Activated T-helper 2 cell treated with anti-CD3 and anti-CD28 coated beads, Interferon-gamma antibody, Interleukin-2, Interleukin-4, amounts not matched to agents 10 μg/mL and 5 μg/mL and 100 μg/mL, durations not matched to agents 14 hours and 24 hours and 36 hours (primary cell): ENCODE measurements around the gene PTGR2. TPM values are rescaled to one million over a fixed set of nuclear protein-coding genes. Genes with fewer than 3 reads are reported as not detected.

Experiments
- DNase-seq: peaks from one replicate; pipeline ENCODE4 v3.0.0; 2021; ENCODE audit warnings: low spot score
- H3K27ac Mint-ChIP-seq: one replicate; pipeline ENCODE4 v1.8.0; 2021; ENCODE audit warnings: mixed read lengths
- H3K27me3 Mint-ChIP-seq: one replicate; pipeline ENCODE4 v1.8.0; 2021; ENCODE audit warnings: low read depth, mixed read lengths
- H3K36me3 Mint-ChIP-seq: one replicate; pipeline ENCODE4 v1.8.0; 2021; ENCODE audit warnings: low read depth, mixed read lengths
- H3K4me1 Mint-ChIP-seq: one replicate; pipeline ENCODE4 v1.8.0; 2021; ENCODE audit warnings: low read depth, mixed read lengths
- H3K4me3 Mint-ChIP-seq: one replicate; pipeline ENCODE4 v1.8.0; 2021; ENCODE audit warnings: low read depth, mild to moderate bottlenecking, moderate library complexity, mixed read lengths
- H3K9me3 Mint-ChIP-seq: one replicate; pipeline ENCODE4 v1.8.0; 2021; ENCODE audit warnings: mixed read lengths
- intact Hi-C: fragments of 100-400 bp; cut with micrococcal nuclease; formaldehyde crosslinking; loops from one replicate; pipeline ENCODE4 v1.15.1; 2023
- total RNA-seq: library from RNA; stranded (reverse); gene quantifications from 2 replicates; pipeline ENCODE4 v1.2.3, GENCODE V29; 2022

Gene PTGR2
- total RNA-seq = 1.4 and 1.6 TPM in 2 replicates

GRCh38 chr14:73851567-73852382, at the start of gene PTGR2:
Gene PTGR2 (plus strand): TSS chr14:73851831. CDS start chr14:73858863, 7,032 bp downstream.
- H3K27ac Mint-ChIP-seq = peak within 1 kb of the TSS; percentile 96
- H3K36me3 Mint-ChIP-seq = no peaks in the 10 kb centered on the region
- H3K4me1 Mint-ChIP-seq = peaks cover 14% of the 10 kb centered on the region
- intact Hi-C loops = loop anchor here (5.0 kb wide), 1 partner anchor 64 kb away; no protein-coding TSS in a partner anchor
- peak; percentile 81 for DNase-seq
- peaks cover 2% of the 10 kb centered on the region for H3K27me3 Mint-ChIP-seq
- no peaks in the 10 kb centered on the region for H3K9me3 Mint-ChIP-seq
- H3K4me3 Mint-ChIP-seq = peak within 1 kb of the TSS; percentile 90

GRCh38 chr14:73802431-73803188, 49.0 kb upstream of the PTGR2 start:
- intact Hi-C loops = no loop called here
- H3K4me3 Mint-ChIP-seq = no peak overlapping the region
- no peak for DNase-seq
- no peak overlapping the region for H3K27ac Mint-ChIP-seq
- no peaks in the 10 kb centered on the region for H3K9me3 Mint-ChIP-seq
- no peaks in the 10 kb centered on the region for H3K27me3 Mint-ChIP-seq
- H3K36me3 Mint-ChIP-seq = no peaks in the 10 kb centered on the region
- peaks cover under 1% of the 10 kb centered on the region for H3K4me1 Mint-ChIP-seq

GRCh38 chr14:73804636-73805035, 47.0 kb upstream of the PTGR2 start:
- Mint-ChIP-seq H3K4me1 (no peaks in the 10 kb centered on the region), H3K27me3 (no peaks in the 10 kb centered on the region), H3K27ac (no peak overlapping the region), H3K4me3 (no peak overlapping the region), H3K36me3 (no peaks in the 10 kb centered on the region), H3K9me3 (no peaks in the 10 kb centered on the region)
- DNase-seq = no peak
- intact Hi-C loops = no loop called here

- intact Hi-C loops = no loop called here
- no peak for DNase-seq
- H3K4me3 Mint-ChIP-seq = no peak overlapping the region
- no peak overlapping the region for H3K27ac Mint-ChIP-seq
- H3K9me3 Mint-ChIP-seq = no peaks in the 10 kb centered on the region
- peaks cover 8% of the 10 kb centered on the region for H3K4me1 Mint-ChIP-seq
- H3K27me3 Mint-ChIP-seq = peaks cover 3% of the 10 kb centered on the region
- H3K36me3 Mint-ChIP-seq = no peaks in the 10 kb centered on the region
These were observed 44.2 kb upstream of the PTGR2 start for GRCh38 chr14:73807457-73807856.

GRCh38 chr14:73809391-73809790, 42.2 kb upstream of the PTGR2 start:
- H3K4me3 Mint-ChIP-seq = no peak overlapping the region
- no peak for DNase-seq
- no peak overlapping the region for H3K27ac Mint-ChIP-seq
- intact Hi-C loops = no loop called here
- H3K4me1 Mint-ChIP-seq = peaks cover 11% of the 10 kb centered on the region
- H3K27me3 Mint-ChIP-seq = peaks cover 3% of the 10 kb centered on the region
- H3K9me3 Mint-ChIP-seq = no peaks in the 10 kb centered on the region
- H3K36me3 Mint-ChIP-seq = no peaks in the 10 kb centered on the region

GRCh38 chr14:73810478-73811163, 41.0 kb upstream of the PTGR2 start:
- H3K9me3 Mint-ChIP-seq = no peaks in the 10 kb centered on the region
- H3K36me3 Mint-ChIP-seq = no peaks in the 10 kb centered on the region
- no peak overlapping the region for H3K4me3 Mint-ChIP-seq
- peaks cover 12% of the 10 kb centered on the region for H3K4me1 Mint-ChIP-seq
- peaks cover 3% of the 10 kb centered on the region for H3K27me3 Mint-ChIP-seq
- no peak overlapping the region for H3K27ac Mint-ChIP-seq
- no peak for DNase-seq
- intact Hi-C loops = no loop called here

GRCh38 chr14:73811164-73811503, 40.5 kb upstream of the PTGR2 start:
- no peak overlapping the region for H3K4me3 Mint-ChIP-seq
- no peak for DNase-seq
- intact Hi-C loops = no loop called here
- H3K36me3 Mint-ChIP-seq = no peaks in the 10 kb centered on the region
- peaks cover 14% of the 10 kb centered on the region for H3K4me1 Mint-ChIP-seq
- no peaks in the 10 kb centered on the region for H3K9me3 Mint-ChIP-seq
- H3K27ac Mint-ChIP-seq = no peak overlapping the region
- peaks cover 3% of the 10 kb centered on the region for H3K27me3 Mint-ChIP-seq

GRCh38 chr14:73814153-73814552, 37.5 kb upstream of the PTGR2 start:
- H3K27me3 Mint-ChIP-seq = peaks cover 3% of the 10 kb centered on the region
- H3K27ac Mint-ChIP-seq = peak overlapping the region; percentile 36
- peaks cover 17% of the 10 kb centered on the region for H3K4me1 Mint-ChIP-seq
- no peaks in the 10 kb centered on the region for H3K9me3 Mint-ChIP-seq
- intact Hi-C loops = no loop called here
- DNase-seq = no peak
- no peak overlapping the region for H3K4me3 Mint-ChIP-seq
- H3K36me3 Mint-ChIP-seq = no peaks in the 10 kb centered on the region

GRCh38 chr14:73815849-73816248, 35.8 kb upstream of the PTGR2 start:
- Mint-ChIP-seq H3K27ac (no peak overlapping the region), H3K36me3 (no peaks in the 10 kb centered on the region), H3K9me3 (no peaks in the 10 kb centered on the region), H3K4me3 (no peak overlapping the region), H3K27me3 (peaks cover 3% of the 10 kb centered on the region), H3K4me1 (peaks cover 16% of the 10 kb centered on the region)
- intact Hi-C loops = no loop called here
- DNase-seq = no peak

- Mint-ChIP-seq H3K36me3 (no peaks in the 10 kb centered on the region), H3K4me1 (peaks cover 10% of the 10 kb centered on the region), H3K27me3 (peaks cover under 1% of the 10 kb centered on the region), H3K27ac (no peak overlapping the region), H3K4me3 (no peak overlapping the region), H3K9me3 (no peaks in the 10 kb centered on the region)
- no peak for DNase-seq
- intact Hi-C loops = no loop called here
These were observed 35.2 kb upstream of the PTGR2 start for GRCh38 chr14:73816393-73816816.

GRCh38 chr14:73817020-73817655, 34.5 kb upstream of the PTGR2 start:
- Mint-ChIP-seq H3K4me3 (no peak overlapping the region), H3K4me1 (peaks cover 10% of the 10 kb centered on the region), H3K27me3 (peaks cover 3% of the 10 kb centered on the region), H3K9me3 (no peaks in the 10 kb centered on the region), H3K27ac (no peak overlapping the region), H3K36me3 (no peaks in the 10 kb centered on the region)
- intact Hi-C loops = no loop called here
- no peak for DNase-seq

- no peak for DNase-seq
These were observed 32.8 kb upstream of the PTGR2 start for GRCh38 chr14:73818821-73819220.

More at GRCh38 chr14:73818821-73819220, 32.8 kb upstream of the PTGR2 start:
- Mint-ChIP-seq H3K4me1 (peaks cover 10% of the 10 kb centered on the region), H3K4me3 (no peak overlapping the region), H3K9me3 (no peaks in the 10 kb centered on the region), H3K27ac (no peak overlapping the region), H3K36me3 (no peaks in the 10 kb centered on the region), H3K27me3 (peaks cover 11% of the 10 kb centered on the region)
- intact Hi-C loops = no loop called here
